K562 treated with DMSO at 1 percent for 12 hours (cell line): Measurements from ENCODE around the gene SIRPG. TPM values are rescaled to one million over a fixed set of nuclear protein-coding genes. Genes with fewer than 3 reads are reported as not detected.

Experiments used
- total RNA-seq: library from RNA; unstranded; fragments of 300-600 nt; gene quantifications from 2 replicates; pipeline ENCODE4 v1.2.3, GENCODE V29; 2022; ENCODE audit not compliant: insufficient read depth

SIRPG gene
- not detected in 2 replicates for total RNA-seq

GRCh38 chr20:1657556-1658334 lies at the start of gene SIRPG:
SIRPG (minus strand) TSS chr20:1657779; CDS start chr20:1657714, 65 bp downstream.

GRCh38 chr20:1619861-1620444 lies 37.6 kb downstream of the SIRPG start, which contains the start of gene SIRPB1:
SIRPB1 (minus strand) TSS chr20:1620009; CDS start chr20:1619944, 65 bp downstream.

Other genes starting within 250 kb of the SIRPG start
- gene NSFL1C, start 190.9 kb downstream of the SIRPG start, total RNA-seq = 50.9 and 74.1 TPM in 2 replicates
- gene SIRPB2, start 166.4 kb downstream of the SIRPG start, total RNA-seq = not detected in 2 replicates
- not detected in 2 replicates for gene SIRPD, start 100.1 kb downstream of the SIRPG start, total RNA-seq
- not detected in 2 replicates for gene SIRPB1, start 37.8 kb downstream of the SIRPG start, total RNA-seq
- 0.40 and 0.44 TPM in 2 replicates for gene SIRPA, start 237.6 kb upstream of the SIRPG start, total RNA-seq